GM13976 (cell line): ENCODE data around the gene SRR.

Source experiments
- DNase-seq: peaks from one replicate; pipeline ENCODE4 v3.0.0; 2012; ENCODE audit warnings: low spot score
- in situ Hi-C: fragments of 300-500 bp; cut with MboI; formaldehyde crosslinking; loops from one replicate; pipeline ENCODE4 v1.12.0; 2022; ENCODE audit warnings: low sequenced_read_pairs, mixed read lengths, inconsistent platforms; ENCODE audit not compliant: unreplicated experiment
- TF ChIP-seq, protein P1 (sequence below): IDR thresholded peaks from 2 replicates; pipeline ENCODE4 v1.5.1; 2012; ENCODE audit warnings: borderline replicate concordance, mild to moderate bottlenecking; ENCODE audit not compliant: insufficient read depth; ENCODE audit errors: extremely low read depth, missing control alignments, control extremely low read depth

The SRR gene

DNA sequence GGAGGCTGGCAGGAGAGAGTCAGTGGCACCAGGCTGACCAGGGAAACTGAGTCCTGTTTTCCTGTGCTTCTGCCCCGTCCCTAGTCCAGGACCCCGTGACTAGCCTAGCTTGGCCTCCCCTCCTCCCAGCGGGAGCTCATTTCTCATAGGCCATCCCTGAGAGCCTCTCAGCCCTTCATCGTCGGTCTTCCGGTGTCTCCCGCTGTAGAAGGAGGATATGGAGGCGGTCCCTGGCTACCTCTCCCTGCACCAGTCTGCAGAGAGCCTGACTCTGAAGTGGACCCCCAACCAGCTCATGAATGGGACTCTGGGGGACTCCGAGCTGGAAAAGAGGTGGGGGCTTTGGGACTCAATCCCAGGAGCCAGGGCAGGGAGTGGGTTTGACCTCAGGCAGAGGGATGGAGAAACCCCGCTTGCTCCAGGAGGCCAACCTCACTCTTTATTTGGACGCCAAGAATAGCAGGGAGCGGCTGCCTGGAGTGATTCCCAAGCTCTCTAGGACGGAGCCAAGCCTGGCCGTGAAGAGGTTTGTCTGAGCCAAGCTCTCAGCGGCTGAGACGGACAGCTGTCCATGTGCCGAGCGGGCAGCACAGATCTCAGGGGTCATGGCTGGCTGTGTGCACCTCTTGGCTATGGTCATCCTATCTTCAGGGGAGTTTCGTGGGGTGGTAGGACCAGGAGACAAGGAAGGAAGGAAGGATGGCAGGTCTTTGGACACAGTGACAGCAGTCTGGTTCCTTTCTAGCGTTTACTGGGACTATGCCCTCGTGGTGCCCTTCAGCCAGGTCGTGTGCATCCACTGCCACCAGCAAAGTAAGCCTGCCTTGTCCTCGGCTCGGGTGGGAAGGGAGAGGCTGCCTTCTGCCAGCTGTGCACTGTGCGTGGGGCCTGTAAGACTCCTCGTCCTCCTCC, 60.4 kb downstream of the SRR start:
- no peak for DNase-seq
- TF ChIP-seq, protein P1, sequence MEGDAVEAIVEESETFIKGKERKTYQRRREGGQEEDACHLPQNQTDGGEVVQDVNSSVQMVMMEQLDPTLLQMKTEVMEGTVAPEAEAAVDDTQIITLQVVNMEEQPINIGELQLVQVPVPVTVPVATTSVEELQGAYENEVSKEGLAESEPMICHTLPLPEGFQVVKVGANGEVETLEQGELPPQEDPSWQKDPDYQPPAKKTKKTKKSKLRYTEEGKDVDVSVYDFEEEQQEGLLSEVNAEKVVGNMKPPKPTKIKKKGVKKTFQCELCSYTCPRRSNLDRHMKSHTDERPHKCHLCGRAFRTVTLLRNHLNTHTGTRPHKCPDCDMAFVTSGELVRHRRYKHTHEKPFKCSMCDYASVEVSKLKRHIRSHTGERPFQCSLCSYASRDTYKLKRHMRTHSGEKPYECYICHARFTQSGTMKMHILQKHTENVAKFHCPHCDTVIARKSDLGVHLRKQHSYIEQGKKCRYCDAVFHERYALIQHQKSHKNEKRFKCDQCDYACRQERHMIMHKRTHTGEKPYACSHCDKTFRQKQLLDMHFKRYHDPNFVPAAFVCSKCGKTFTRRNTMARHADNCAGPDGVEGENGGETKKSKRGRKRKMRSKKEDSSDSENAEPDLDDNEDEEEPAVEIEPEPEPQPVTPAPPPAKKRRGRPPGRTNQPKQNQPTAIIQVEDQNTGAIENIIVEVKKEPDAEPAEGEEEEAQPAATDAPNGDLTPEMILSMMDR: no peak
- in situ Hi-C loops: no loop called here

DNA sequence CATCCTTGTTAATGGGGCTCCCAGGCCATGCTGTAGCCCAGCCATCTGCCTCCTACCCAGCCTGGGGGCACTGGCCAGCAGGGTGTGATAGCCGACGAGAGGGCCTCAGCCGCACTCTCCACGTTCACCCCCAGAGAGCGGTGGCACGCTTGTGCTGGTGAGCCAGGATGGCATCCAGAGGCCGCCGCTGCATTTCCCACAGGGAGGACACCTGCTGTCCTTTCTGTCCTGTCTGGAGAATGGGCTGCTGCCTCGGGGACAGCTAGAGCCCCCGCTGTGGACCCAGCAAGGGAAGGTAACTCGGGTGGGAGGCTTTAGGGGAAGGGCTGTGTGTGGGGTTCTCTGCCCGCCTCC, 61.0 kb downstream of the SRR start:
- TF ChIP-seq, protein P1: no peak
- in situ Hi-C loops: no loop called here
- DNase-seq: no peak

DNA sequence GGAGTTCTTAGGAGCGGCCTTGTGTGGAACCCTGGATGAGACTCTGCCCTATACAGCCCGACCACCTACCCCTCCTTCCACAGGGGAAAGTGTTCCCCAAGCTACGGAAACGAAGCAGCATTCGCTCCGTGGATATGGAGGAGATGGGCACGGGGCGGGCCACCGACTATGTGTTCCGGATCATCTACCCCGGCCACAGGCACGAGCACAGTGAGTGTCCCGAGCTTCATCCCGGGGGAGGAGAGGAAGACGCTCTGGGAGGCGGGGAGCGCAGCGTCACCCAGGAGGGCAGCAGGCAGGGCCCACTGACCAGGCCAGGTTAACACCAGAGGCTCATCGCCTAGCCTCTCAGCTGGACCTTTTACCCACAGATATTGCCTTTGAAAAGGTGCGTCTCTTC, 61.4 kb downstream of the SRR start:
- in situ Hi-C loops: no loop called here
- TF ChIP-seq, protein P1: no peak
- no peak for DNase-seq

DNA sequence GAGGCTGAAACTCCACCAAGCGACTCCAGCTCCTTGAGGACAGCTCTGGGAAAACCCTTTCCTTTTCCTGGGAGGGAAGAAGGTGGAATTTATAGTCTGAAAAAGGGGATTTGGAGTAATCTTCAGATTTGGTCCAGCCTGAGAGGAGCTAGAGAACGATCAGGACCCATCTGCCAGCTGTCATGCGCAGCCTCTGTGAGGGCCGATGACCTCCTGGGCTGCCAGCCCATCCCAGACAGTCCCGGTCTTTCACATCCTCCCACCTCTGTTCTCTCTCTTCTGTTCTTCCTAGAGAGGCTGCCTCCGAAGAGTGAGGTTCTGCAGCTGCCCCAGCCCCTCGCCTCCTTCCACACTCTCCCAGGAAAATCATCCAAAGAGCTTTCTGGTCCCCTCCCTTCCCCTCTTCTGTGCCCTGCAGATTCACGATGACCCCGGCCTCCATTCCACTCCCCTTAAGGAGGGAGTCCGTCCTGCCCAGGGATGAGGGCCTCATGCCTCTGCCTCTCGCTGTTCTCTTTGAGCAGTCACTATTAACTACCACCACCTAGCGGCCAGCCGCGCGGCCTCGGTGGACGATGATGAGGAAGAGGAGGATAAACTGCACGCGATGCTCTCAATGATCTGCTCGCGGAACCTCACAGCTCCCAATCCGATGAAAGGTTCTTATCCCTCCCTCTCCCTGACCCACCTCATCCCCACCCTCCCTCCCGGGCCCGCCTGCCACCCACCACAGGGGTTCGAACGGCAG, 63.2 kb downstream of the SRR start:
- TF ChIP-seq, protein P1: no peak
- DNase-seq: no peak
- in situ Hi-C loops: no loop called here

DNA sequence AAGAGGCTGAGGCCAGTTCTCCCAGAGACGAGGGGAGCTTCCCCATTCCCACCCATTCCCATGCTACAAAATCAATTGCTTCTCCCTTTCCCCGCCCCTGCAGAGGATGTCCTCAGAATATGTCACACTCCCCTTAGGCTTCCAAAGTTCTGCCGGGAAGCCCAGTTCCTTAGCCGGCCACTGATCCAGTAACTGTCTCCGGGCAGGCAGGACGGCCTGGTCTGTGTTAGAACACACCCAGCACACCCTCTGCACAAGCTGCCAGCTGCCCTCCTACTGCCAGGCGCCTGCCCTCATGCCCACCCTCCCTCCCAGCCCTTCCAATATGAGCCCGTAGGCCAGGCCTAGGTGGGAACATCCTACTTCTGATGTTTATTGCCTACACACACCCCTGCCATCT, 64.6 kb downstream of the SRR start:
- in situ Hi-C loops: no loop called here
- TF ChIP-seq, protein P1: no peak
- no peak for DNase-seq

DNA sequence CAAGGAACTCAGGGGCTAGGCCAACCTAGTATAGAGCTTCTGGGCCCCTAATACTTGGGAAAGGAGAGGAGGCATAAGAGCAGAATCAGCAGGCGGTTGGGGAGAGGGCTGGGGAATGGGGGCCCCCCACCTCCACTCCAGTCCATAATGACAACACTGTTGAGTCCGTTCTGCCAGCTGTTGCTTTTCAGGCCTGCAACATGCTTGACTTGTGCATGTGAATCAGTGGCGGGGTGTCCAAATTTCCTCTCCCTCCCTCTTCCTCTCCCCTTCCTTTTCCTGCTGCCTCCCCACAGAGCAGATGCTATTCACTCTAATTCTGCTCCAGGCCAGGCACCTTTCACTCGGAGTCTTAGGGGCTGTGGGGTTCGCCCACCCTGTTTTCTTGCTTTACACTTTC, 65.3 kb downstream of the SRR start:
- TF ChIP-seq, protein P1: no peak
- DNase-seq: no peak
- in situ Hi-C loops: no loop called here
